Measurements from ENCODE around the gene ALKBH3. TPM values are rescaled to one million over a fixed set of nuclear protein-coding genes. Genes with fewer than 3 reads are reported as not detected.

ALKBH3 gene
- polyA plus RNA-seq, 1 donor (not counting 4 experiments of a cell fraction or from before 2014, with no cell fraction given) = 42.4 TPM

GRCh38 chr11:43948341-43949225, 68.0 kb downstream of the ALKBH3 start:
- Histone ChIP-seq H3K9me3 (ENCODE audit: control insufficient read depth, low read depth, low read length) (no peaks in the 10 kb centered on the region), H3K27ac (ENCODE audit: control insufficient read depth, insufficient read depth, low read length) (no peak overlapping the region), H3K4me3 (ENCODE audit: control insufficient read depth in 2 of 3, extremely low read depth in 1 of 3, insufficient read depth in 2 of 3, low read depth in 1 of 3, low read length in 3 of 3) (no peak overlapping the region), H3K9ac (ENCODE audit: control insufficient read depth, extremely low read depth, insufficient read depth, low read length) (no peak overlapping the region), H3K4me1 (ENCODE audit: control insufficient read depth, extremely low read depth, insufficient read depth, low read length) (peaks cover 11% of the 10 kb centered on the region), H4K20me1 (ENCODE audit: control insufficient read depth, extremely low read depth, insufficient read depth, low read length) (peaks cover 3% of the 10 kb centered on the region), H3K9me1 (ENCODE audit: control insufficient read depth, extremely low read depth, insufficient read depth, low read length) (no peaks in the 10 kb centered on the region), H3K36me3 (ENCODE audit: control insufficient read depth in 2 of 2, extremely low read depth in 1 of 2, insufficient read depth in 2 of 2, low read length in 2 of 2) (no peaks in the 10 kb centered on the region), H3K79me2 (ENCODE audit: control insufficient read depth, insufficient read depth, low read length) (no peaks in the 10 kb centered on the region), H3K27me3 (ENCODE audit: control insufficient read depth, extremely low read depth, insufficient read depth, low read length) (peaks cover 37% of the 10 kb centered on the region), H2AFZ (ENCODE audit: control insufficient read depth, low read length) (no peak overlapping the region), H3K4me2 (ENCODE audit: control insufficient read depth, extremely low read depth, insufficient read depth, low read depth, low read length) (no peak overlapping the region)
- FAIRE-seq (no peak), DNase-seq (ENCODE audit: low read depth, low spot score) (no peak)
- dilution Hi-C loops (cut with MboI; ENCODE audit: extremely low pct_ligation_motif_present, low sequenced_read_pairs) = no loop called here
- TF ChIP-seq EZH2 (IDR thresholded peaks at IDR 0.05; ENCODE audit: low read length) (no peak), CTCF (optimal IDR thresholded peaks at IDR 0.05 in 1 of 3, IDR thresholded peaks at IDR 0.05 in 1 of 3, conservative IDR thresholded peaks at IDR 0.05 in 1 of 3; ENCODE audit: extremely low read depth in 1 of 3, insufficient read depth in 2 of 3, low read length in 3 of 3) (no peak)

GRCh38 chr11:43950311-43950855, 69.8 kb downstream of the ALKBH3 start:
- no peak overlapping the region for H3K4me2 ChIP-seq (ENCODE audit: control insufficient read depth, extremely low read depth, insufficient read depth, low read depth, low read length)
- H3K9me3 ChIP-seq (ENCODE audit: control insufficient read depth, low read depth, low read length) = no peaks in the 10 kb centered on the region
- H3K27ac ChIP-seq (ENCODE audit: control insufficient read depth, insufficient read depth, low read length) = no peak overlapping the region
- H3K79me2 ChIP-seq (ENCODE audit: control insufficient read depth, insufficient read depth, low read length) = no peaks in the 10 kb centered on the region
- H3K36me3 ChIP-seq (ENCODE audit: control insufficient read depth in 2 of 2, extremely low read depth in 1 of 2, insufficient read depth in 2 of 2, low read length in 2 of 2) = no peaks in the 10 kb centered on the region
- no peak overlapping the region for H3K4me3 ChIP-seq (ENCODE audit: control insufficient read depth in 2 of 3, extremely low read depth in 1 of 3, insufficient read depth in 2 of 3, low read depth in 1 of 3, low read length in 3 of 3)
- H3K9ac ChIP-seq (ENCODE audit: control insufficient read depth, extremely low read depth, insufficient read depth, low read length) = no peak overlapping the region
- H3K27me3 ChIP-seq (ENCODE audit: control insufficient read depth, extremely low read depth, insufficient read depth, low read length) = peaks cover 20% of the 10 kb centered on the region
- dilution Hi-C loops (cut with MboI; ENCODE audit: extremely low pct_ligation_motif_present, low sequenced_read_pairs) = no loop called here
- no peaks in the 10 kb centered on the region for H4K20me1 ChIP-seq (ENCODE audit: control insufficient read depth, extremely low read depth, insufficient read depth, low read length)
- FAIRE-seq (no peak), DNase-seq (ENCODE audit: low read depth, low spot score) (no peak)
- TF ChIP-seq CTCF (optimal IDR thresholded peaks at IDR 0.05 in 1 of 3, IDR thresholded peaks at IDR 0.05 in 1 of 3, conservative IDR thresholded peaks at IDR 0.05 in 1 of 3; ENCODE audit: extremely low read depth in 1 of 3, insufficient read depth in 2 of 3, low read length in 3 of 3) (no peak), EZH2 (IDR thresholded peaks at IDR 0.05; ENCODE audit: low read length) (no peak)
- no peak overlapping the region for H2AFZ ChIP-seq (ENCODE audit: control insufficient read depth, low read length)
- H3K4me1 ChIP-seq (ENCODE audit: control insufficient read depth, extremely low read depth, insufficient read depth, low read length) = no peaks in the 10 kb centered on the region
- H3K9me1 ChIP-seq (ENCODE audit: control insufficient read depth, extremely low read depth, insufficient read depth, low read length) = no peaks in the 10 kb centered on the region
